Ishikawa (cell line): ENCODE results near the gene TYMP.

Experiments
- CEBPB ChIP-seq: IDR thresholded peaks from 2 replicates; pipeline ENCODE4 v1.6.1; 2012
- CREB1 ChIP-seq: IDR thresholded peaks from 2 replicates; pipeline ENCODE4 v1.6.1; 2012; ENCODE audit warnings: low read depth
- EGR1 ChIP-seq: IDR thresholded peaks from 2 replicates; pipeline ENCODE4 v1.6.1; 2012
- EP300 ChIP-seq: IDR thresholded peaks from 2 replicates; pipeline ENCODE4 v1.6.1; 2012; ENCODE audit warnings: borderline replicate concordance
- FOXM1 ChIP-seq: IDR thresholded peaks from 2 replicates; pipeline ENCODE4 v1.6.1; 2012; ENCODE audit warnings: low read depth, borderline replicate concordance
- NFIC ChIP-seq: IDR thresholded peaks from 2 replicates; pipeline ENCODE4 v1.6.1; 2012
- RAD21 ChIP-seq: IDR thresholded peaks from 2 replicates; pipeline ENCODE4 v1.6.1; 2012; ENCODE audit warnings: low read depth
- TAF1 ChIP-seq: IDR thresholded peaks from 2 replicates; pipeline ENCODE4 v1.6.1; 2012; ENCODE audit warnings: low read depth, mild to moderate bottlenecking
- TCF12 ChIP-seq: IDR thresholded peaks from 2 replicates; pipeline ENCODE4 v1.6.1; 2012; ENCODE audit warnings: low read depth
- TEAD4 ChIP-seq: IDR thresholded peaks from 2 replicates; pipeline ENCODE4 v1.6.1; 2012
- YY1 ChIP-seq: IDR thresholded peaks from 2 replicates; pipeline ENCODE4 v1.6.1; 2012; ENCODE audit warnings: low read depth
- ZBTB7A ChIP-seq: IDR thresholded peaks from 2 replicates; pipeline ENCODE4 v1.6.1; 2012; ENCODE audit warnings: low read depth
- TF ChIP-seq, protein P1 (sequence below): IDR thresholded peaks from 2 replicates; pipeline ENCODE4 v1.6.1; 2012
- TF ChIP-seq, protein P2 (sequence below): IDR thresholded peaks from 2 replicates; pipeline ENCODE4 v1.6.1; 2012
- TF ChIP-seq, protein P3 (sequence below): IDR thresholded peaks from 2 replicates; pipeline ENCODE4 v1.6.1; 2012; ENCODE audit warnings: low read depth, mild to moderate bottlenecking

The TYMP gene

DNA sequence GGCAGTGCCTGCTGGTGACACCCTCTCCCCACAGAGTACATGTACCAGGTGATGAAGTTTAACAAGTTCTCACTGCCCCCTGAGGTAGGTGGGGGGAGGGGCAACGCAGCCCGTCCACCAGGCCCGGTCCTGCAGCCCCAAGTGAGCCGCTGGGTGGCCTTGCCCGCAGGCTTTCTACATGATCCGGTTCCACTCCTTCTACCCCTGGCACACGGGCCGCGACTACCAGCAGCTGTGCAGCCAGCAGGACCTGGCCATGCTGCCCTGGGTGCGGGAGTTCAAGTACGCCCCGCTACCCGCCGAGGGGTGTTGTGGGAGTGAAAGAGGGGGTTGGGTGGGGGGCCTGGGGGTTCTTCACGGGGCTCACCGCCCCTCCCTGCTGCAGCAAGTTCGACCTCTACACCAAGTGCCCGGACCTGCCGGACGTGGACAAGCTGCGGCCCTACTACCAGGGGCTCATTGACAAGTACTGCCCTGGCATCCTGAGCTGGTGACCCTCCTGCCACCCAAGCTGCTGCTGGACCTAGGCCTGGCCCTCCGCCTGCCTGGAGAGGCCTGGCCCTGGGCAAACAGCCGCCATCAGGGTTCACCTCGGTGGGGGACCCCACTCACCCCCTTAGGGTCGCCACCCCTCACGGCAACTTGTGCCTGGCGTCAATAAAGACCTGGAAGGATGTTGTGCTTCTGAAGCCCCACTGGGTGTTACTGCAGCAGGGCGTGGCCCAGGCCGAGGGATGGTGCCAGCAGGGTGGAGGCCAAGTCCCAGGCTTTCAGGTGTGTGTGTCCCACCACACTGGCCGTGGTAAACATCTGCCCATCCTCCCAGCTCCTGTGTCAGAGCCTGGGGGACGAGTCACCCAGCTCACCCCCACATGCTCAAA is 40.2 kb downstream of the TYMP start:
- TF ChIP-seq, protein P1, sequence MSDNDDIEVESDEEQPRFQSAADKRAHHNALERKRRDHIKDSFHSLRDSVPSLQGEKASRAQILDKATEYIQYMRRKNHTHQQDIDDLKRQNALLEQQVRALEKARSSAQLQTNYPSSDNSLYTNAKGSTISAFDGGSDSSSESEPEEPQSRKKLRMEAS, result no peak
- no peak for TF ChIP-seq YY1

DNA sequence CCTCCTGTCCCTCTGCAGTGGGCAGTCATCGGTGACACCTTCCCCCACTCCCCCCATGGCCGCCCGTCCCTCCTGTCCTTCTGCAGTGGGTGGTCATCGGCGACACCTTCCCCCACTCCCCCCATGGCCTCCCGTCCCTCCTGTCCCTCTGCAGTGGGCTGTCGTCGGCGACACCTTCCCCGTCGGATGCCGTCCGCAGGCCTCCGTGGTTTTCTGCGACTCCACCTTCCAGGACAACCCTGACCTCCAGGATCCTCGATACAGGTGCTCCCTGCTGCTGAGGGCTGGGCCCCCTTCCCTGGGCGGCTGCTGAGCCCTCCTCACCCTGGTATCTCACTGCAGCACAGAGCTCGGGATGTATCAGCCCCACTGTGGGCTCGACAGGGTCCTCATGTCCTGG is 40.9 kb downstream of the TYMP start:
- TF ChIP-seq, protein P1, result no peak
- no peak for TF ChIP-seq CEBPB
- no peak for TF ChIP-seq NFIC
- TF ChIP-seq, protein P2, sequence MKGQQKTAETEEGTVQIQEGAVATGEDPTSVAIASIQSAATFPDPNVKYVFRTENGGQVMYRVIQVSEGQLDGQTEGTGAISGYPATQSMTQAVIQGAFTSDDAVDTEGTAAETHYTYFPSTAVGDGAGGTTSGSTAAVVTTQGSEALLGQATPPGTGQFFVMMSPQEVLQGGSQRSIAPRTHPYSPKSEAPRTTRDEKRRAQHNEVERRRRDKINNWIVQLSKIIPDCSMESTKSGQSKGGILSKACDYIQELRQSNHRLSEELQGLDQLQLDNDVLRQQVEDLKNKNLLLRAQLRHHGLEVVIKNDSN, result no peak
- TF ChIP-seq YY1, result no peak
- no peak for TF ChIP-seq FOXM1
- TF ChIP-seq TAF1, result no peak
- TF ChIP-seq EGR1, result no peak
- TF ChIP-seq, protein P3, sequence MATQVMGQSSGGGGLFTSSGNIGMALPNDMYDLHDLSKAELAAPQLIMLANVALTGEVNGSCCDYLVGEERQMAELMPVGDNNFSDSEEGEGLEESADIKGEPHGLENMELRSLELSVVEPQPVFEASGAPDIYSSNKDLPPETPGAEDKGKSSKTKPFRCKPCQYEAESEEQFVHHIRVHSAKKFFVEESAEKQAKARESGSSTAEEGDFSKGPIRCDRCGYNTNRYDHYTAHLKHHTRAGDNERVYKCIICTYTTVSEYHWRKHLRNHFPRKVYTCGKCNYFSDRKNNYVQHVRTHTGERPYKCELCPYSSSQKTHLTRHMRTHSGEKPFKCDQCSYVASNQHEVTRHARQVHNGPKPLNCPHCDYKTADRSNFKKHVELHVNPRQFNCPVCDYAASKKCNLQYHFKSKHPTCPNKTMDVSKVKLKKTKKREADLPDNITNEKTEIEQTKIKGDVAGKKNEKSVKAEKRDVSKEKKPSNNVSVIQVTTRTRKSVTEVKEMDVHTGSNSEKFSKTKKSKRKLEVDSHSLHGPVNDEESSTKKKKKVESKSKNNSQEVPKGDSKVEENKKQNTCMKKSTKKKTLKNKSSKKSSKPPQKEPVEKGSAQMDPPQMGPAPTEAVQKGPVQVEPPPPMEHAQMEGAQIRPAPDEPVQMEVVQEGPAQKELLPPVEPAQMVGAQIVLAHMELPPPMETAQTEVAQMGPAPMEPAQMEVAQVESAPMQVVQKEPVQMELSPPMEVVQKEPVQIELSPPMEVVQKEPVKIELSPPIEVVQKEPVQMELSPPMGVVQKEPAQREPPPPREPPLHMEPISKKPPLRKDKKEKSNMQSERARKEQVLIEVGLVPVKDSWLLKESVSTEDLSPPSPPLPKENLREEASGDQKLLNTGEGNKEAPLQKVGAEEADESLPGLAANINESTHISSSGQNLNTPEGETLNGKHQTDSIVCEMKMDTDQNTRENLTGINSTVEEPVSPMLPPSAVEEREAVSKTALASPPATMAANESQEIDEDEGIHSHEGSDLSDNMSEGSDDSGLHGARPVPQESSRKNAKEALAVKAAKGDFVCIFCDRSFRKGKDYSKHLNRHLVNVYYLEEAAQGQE, result no peak
- TF ChIP-seq RAD21, result no peak
- TF ChIP-seq CREB1, result no peak
- TF ChIP-seq TCF12, result no peak
- TF ChIP-seq ZBTB7A, result no peak

DNA sequence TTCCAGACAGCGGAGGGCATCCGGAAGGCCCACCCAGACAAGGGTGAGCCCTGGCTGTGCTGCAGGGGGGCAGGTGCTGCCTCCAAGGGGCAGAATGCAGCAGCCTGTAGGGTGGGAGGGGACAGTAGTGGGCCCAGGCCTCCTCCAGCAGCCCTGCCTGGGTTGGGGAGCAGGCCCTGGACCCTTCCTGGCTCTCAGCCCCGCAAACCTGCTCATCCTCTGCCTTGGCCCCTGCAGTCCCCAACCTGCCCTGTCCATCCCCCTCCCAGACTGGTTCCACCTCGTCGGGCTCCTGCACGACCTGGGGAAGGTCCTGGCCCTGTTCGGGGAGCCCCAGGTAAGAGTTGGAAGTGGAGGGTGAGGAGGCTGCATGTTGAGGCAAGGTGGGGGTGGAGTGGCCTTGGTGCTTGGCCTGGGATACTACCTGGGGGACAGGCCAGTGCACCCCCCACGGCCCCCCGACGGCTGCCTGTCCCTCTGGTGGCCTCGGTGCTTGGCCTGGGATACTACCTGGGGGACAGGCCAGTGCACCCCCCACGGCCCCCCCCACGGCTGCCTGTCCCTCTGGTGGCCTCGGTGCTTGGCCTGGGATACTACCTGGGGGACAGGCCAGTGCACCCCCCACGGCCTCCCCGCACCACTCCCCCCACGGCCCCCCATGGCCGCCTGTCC is 41.7 kb downstream of the TYMP start:
- TF ChIP-seq YY1 (no peak), TAF1 (no peak), EP300 (no peak), ZBTB7A (no peak), RAD21 (no peak), CREB1 (no peak), TCF12 (no peak), FOXM1 (no peak), TEAD4 (no peak), CEBPB (no peak), EGR1 (no peak), NFIC (no peak)
- TF ChIP-seq, protein P1, result no peak
- TF ChIP-seq, protein P3, result no peak
- TF ChIP-seq, protein P2, result no peak

DNA sequence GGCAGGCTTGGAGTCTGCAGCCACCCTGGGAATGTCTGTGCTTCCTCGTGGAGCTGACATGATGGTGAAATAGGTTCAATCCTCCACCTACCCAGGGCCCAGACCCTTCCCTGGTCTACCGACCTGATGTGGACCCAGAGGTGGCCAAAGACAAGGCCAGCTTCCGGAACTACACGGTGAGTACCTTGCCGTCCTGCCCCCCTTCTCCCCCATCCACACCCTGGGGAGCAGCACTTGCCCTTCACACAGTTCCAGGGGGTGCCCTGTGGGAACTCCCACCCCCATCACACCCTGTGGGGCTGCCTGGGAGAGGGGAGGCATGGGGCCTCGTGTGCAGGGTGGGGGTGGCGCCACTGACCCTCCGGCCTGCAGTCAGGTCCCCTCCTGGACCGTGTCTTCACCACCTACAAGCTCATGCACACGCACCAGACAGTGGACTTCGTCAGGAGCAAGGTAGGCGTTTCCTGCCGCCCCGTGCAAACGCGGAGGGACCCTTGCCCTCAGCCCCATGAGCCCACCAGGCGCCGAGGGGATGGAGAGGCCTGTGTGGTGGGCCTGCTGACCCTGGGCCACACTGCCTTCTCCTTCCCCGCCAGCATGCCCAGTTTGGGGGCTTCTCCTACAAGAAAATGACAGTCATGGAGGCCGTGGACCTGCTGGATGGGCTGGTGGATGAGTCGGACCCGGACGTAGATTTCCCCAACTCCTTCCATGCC is 42.4 kb downstream of the TYMP start:
- TF ChIP-seq ZBTB7A, result 0 out of 2 replicates have a peak, but pooled peaks have one; percentile 17
- TF ChIP-seq EGR1, result no peak

DNA sequence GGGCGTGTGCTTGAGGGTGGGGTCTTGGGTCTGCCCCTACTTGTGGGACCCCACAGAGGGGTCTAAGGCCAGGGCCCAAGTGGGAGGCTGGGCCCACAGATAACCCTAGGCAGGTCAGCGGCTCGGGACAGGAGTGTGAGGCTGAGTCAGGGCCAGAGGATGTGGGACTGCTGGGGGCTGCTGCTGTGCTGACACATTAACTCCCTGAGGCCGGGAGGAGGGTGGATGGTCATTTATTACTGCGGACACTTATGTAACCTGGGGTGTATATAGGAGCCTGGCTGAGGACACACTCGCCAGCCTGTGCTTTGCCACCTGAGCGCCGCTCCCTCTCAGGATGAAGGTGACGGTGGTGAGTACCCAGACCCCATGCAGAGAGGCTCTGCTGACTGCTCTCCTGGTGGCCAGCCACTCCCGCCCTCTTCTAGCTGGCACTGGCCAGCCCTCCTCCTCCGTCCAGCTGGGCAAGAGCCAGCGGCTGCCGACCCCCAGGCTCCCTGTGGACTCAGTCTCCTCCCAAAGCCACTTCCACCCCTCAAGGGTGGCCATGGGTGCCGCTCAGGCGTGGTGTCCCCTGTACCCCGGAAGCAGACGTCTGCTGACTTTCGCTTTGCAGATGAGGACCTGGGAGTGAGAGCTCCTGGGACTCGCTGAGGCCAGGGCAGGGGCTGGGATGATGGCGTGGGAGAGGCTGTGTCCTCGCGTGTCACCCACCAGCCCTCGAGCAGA is 43.1 kb downstream of the TYMP start, which contains the start of gene MIOX:
MIOX (plus strand) TSS at position 299 of the 729 bp plus-strand sequence; CDS start at position 338, 39 bp downstream.
- TF ChIP-seq ZBTB7A (0 out of 2 replicates have a peak, but pooled peaks have one; percentile 2), TCF12 (no peak), TEAD4 (no peak)
